Measurements from ENCODE around the gene BLACAT1.
A peak's percentile ranks its signal among the peaks of the same experiment; 100 is the strongest.
"Not testable (repeated sequence)": the region's sequence is repeated elsewhere in the genome, so short reads cannot be mapped to it uniquely, and the experiment has no call there.

BLACAT1 gene

DNA sequence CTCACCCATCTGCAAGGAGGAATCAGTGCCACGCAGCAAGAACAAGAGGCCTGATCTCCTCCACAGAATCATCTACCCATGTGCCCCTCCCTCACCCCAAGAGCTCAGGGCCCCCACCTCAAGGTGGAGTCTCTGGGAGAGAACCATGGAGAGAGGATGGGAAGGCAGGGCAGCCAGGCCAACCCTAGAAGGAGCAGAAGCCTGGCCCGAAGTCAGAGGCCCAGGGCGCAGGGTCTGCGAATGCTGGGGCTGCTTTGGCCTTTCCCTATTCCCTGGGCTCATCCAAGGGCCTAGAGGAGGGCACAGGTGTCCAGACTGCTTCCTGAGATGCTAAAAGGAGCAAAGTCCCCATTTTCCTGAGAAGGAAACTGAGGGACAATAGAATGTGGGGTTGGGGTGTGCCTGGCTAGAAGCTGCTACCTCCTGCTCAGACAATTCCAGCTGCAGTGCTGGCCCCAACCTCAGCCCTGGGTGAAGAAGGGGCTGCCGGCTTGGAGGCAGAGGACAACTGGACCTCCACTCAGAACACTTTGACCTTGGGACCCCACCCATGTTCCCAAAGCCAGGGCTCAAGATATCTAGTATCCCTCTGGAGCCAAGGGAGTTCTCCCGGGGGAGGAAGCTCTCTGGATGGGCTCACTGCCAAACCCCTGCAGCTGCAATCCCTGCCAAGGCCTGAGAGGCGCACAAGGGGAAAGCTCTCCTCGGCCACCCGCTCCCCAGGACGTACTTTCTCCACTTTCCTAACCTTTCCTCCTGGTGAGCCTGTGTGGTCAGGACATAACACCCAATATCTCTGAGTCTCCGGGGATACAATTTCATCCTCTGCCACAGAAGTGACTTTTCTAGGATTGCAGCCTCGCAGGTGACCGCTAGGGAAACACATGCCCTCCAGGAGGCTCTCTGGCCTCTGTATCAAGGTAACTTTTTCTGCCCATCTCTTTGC lies 17.4 kb downstream of the BLACAT1 start:
- DNase-seq: no peak

DNA sequence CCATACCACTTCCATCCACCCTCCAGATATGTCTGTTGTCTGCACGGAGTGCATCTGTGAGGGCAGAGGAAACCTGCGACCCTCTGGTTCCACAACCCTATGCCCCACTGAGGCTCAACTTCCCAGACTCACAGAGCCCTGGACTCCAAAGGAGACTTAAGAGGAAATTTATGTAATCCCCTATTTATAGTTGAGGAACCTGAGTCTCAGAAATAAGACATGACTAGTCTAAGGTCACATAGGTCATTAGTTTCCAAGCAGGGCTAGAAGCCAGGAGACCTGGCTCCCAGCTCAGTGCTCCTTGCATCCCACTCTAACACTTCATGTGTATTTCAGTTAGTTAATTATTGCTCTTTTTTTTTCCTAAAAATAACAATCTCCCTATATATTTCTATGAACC lies 18.3 kb downstream of the BLACAT1 start:
- no peak for DNase-seq

DNA sequence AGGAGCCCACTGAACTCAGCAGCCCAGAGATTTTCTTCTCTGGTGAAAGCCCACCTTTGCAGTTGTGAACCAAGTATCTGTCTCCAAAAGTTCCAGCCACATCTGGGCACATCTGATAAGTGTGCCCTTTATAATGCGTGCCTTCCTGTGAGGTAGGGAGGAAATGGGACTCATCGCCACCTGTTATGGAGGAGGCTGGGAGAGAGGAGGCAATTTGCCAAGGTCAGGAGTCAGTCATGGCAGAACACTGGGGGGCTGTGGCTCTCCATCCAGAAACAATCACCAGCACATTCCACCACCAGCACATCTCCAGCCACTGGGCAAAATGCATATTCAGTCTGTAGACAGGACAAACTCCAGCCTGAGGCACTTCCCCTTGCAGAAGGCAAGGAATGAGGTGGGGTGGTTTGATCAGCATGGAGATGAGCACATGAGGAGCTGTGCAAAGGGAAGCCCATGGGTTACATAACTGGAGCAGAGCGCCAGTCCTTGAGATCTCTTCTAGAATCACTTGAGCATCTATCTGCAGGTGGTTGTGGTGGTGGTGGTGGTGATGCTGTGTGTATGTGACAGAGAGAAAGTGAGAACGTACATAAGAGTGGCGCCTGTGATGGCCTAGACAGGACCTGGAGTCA lies 19.0 kb downstream of the BLACAT1 start:
- DNase-seq: no peak

DNA sequence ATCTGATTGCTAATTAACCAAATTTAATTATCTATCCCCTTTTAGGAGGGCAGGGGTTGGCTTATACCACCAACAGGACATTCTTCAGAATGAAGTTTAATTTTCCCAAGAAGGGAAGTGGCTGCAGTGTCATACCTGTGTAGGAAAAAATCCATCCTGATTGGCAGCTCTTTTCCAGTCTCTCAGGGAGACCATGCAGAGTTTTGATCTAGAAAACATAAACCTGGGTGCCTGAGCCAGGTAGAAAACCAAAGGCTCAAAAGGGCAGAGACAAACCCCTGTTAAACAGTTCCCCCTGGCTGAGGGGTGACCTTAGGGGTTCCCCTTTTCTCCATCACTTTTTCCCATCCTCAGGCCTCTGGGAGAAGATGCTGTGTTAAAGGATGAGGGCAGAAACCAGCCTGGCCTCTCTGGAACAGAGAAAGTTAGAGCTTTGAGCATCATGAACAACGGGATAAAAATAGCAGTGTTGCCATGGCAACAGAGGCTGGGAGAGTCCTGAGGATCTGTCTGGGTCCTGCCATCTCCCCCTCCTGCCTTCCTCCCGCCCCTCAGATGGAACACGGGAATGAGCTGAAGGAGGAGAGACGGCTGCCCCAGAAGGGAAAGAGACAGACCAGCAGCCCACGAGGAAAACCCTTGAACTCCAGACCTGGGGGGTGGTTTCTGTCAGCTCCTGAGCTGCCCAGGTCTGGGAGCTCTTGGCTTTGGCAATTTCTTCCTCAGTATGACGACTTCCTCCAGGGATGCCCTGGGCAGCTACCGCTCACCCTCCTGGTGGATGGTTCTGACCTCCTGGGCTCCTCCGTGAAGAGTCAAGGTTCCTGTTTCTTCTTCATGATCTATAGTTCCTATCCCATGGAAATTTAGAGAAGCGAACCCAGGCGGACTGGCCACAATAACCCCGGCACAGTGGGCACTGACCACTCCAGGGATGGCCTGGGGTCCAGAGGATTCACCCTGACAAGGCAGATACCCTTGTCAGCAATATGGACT lies 20.0 kb downstream of the BLACAT1 start:
- no peak for DNase-seq

DNA sequence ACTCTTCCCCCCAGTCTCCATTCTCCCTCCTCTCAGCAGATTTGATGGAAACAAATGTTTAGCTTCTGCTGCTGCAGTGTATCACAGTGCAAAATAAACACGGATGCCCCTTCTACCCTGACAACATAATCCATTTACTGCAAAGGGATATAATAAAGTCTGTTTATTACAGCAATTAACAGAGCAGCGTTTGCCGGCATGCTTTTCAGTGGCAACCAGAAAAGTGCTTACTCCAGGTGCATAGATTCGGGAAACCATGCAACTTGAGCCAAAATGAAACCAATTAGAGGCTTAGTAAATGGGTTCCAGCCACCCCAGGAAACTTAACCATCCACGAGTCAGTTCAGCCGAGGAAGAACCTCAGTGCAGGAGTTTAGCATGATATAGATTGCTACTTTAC lies 21.1 kb downstream of the BLACAT1 start:
- no peak for DNase-seq

DNA sequence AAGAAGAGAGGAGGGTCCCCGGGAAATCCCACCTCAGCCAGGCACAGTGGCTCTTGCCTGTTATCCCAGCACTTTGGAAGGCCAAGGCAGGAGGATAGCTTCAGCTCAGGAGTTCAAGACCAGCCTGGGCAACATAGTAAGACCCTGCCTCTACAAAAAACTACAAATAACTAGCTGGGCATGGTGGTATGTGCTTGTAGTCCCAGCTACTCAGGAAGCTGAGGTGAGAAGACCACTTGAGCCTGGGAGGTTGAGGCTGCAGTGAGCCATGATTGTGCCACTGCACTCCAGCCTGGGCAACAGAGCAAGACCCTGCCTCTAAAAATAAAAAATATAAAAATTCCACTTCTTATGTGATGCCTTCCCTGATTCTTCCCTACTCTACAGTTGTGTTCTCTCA lies 23.2 kb downstream of the BLACAT1 start:
- not testable (repeated sequence) for DNase-seq

DNA sequence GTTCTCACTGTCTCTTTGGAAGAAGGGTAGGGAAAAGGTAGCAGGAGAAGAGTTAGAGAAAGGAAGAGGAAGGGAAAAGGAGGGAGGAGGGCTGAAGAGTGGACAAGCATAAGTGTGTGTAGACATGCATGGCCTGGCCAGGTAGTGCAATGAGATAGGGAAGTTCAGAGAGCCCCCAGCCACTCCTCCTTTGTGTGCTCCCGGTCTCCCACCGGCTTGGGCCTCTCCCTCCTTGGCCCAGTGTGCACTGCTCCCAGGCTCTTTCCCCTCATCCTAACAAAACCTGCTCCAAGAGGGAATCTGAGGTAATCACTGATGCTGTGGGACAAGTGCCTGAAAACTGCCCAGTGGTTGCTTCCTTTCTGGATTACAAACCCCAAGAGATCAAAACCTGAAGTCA lies 23.7 kb downstream of the BLACAT1 start:
- DNase-seq: no peak

DNA sequence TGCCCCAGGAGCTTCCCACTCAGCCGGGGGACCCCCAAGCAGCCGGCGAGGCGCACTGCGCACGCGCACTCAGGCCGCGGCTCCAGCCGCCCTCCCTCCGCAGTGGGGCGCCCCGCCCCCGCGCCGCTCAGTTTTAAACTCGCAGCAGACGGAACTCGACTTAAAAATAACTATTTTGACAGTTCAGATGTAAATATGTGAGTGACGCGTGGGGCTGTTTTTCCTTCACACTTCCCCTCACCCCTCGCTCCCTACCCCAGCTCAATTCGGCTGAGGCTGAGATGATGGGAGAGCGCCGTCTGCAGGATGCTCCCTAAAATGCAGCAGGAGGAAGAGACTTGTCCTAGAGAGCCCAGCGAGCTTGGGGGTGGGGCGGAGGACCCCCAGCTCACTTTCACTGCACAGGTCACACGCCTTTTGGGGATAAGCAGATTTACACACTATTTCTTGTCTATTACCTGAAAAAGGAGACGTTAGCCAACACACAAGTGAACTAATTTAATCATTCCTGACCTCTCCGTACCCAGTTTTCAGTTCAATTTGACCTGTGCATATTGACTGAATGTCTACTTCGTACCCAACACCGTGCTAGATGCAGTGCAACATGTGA lies 25.0 kb downstream of the BLACAT1 start:
- peak; percentile 21 for DNase-seq

DNA sequence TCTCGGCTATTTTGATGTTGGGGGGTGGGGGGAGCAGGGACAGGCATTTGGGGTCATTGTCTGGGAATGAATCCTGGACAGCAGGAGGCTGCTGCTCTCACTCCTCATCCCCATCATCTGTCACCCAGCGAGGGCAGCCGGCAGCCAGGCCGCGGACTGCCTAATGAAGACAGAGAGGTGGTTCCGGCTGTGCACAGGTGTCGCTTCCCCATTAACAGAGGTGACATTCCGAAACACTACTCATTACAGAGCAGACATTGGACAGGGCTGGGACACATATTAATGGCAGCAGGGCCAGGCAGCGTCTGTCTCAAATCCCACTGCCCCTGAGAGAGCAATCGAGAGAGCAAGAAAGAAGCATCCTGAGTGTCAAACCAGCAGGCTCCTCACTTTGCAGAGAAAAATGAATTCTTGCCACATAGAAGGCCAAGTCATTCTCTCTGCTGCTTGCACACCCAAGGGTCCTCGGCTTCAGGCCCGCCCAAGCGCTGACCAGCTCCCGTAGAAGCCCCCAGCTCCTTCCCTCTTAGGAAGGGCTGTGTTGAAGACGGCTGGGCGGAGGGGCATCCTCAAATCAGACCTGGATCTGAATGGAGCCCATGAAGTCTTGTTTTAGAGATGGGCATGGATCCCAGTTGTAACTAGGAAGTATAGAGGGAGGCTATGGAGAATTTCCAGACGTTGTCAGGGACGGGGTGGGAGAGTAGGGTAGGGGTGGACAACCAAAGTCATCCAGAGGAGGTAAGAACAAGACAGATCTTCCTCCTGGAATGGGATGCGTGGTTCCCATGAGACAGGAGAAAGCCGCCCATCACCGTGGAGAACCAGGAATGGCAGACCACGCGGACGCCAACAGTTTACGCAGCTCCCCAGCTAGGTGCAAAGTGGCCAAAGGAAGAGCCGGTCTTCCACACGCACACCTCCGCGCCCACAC lies 25.8 kb downstream of the BLACAT1 start:
- no peak for DNase-seq

DNA sequence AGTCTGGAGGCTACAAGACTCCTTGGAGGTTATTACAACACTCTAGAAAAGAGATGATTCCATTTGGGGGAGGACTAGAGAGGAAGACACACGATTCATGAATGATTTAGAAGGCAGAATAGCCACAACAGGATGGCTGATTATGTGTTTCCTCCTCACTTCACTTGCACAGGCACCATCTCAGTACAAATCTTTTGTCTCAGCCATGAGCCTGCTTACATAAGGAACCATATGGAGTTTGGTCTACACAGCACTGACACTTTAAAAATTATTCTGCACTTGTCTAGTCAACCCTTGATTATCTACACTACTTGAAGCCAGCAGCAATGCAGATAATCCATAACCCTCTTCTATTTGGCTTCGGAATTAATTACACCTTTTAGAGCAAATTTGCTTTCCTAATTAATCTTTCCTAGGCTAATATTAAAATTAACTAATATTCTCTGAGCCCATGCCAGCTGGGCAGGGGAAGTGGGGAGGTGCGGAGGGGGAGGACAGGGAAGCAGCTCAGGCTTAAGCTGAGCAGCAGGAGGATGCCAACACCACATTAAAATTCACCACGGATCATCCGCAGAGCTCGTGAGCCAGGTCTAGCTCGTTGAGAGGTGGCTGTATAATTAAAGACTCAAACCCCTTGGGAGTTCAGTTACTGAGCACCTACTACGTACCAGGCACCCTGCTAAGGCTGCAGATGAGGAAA lies 30.8 kb downstream of the BLACAT1 start:
- no peak for DNase-seq

DNA sequence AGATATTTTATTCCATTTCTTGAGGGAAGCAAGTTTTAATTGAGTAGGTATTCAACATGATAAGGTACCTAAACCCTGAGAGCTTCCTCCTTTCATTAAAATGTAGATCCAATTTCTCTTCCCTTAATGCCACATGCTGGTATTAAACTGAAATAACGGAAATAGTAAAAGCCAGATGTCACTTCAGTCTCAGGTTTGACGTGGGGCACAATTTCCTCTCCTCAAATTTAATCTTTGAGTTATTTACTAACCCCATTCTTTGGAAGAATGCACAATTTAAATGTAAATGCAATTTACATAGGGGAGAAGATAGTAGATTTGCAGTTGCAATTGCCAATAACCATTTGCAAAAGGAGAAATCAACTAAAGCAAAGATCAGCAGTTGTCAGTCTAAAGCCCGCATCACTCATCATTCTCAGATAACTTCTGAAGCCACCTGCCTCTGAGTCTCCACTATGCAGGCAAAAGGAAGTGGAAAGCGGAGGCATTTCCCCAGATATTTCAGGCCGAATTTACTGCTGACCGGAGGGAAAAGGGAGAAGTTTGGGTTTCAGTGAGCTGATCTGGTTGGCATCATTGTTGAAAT lies 31.9 kb downstream of the BLACAT1 start:
- no peak for DNase-seq

DNA sequence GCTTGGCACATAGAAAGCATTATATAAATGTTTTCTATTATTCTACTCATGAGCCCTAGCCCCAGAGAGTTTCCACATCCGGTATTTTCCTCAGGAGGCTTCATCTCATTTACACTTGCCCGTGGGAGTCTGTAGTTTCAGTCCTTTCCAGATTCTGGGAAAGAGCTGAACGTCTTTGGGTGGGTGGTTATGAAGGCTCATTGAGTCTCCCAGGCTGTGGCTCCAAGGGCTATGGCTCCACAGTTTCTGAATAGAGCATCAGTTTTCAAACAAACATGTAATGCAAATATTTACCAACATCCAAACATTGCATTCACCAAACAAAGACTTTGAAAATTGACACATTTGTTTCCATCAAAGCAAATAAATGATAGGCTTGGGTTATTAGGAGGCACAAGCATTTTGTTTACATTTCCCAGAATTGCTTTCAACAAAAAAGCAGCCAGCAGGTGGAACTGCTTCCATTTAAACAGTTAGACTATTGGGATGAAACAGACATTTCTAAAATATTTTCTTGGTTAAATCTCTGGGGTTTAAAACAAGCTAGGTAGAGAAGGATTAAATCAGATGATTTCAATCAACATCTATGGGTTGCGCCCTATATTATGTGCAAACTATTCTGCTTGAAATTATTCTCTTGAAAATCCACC lies 32.7 kb downstream of the BLACAT1 start:
- DNase-seq: no peak

DNA sequence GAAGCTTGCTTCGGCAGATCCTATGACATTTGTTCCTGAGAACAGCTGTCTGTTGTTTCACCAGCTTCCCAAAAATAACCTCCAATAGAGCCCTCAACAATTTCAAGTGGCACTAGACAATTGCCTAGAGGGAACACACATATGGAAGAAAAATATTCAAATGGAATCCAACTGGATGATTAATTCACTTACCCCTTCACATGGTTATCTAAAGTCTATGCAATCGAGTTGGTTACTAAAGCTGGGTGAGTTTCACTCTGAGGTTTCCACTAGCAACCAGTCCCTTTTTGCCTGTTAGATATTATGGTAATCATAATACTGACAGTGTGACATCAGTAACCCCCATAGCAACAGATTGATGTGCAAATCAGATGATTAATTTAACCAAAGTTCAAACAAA lies 34.0 kb downstream of the BLACAT1 start, which contains the start of gene LEMD1:
Gene LEMD1, minus strand, starts transcription at position 259 of the 400 bp plus-strand sequence. CDS start 1,520 bp downstream, outside the sequence.
- DNase-seq: no peak

DNA sequence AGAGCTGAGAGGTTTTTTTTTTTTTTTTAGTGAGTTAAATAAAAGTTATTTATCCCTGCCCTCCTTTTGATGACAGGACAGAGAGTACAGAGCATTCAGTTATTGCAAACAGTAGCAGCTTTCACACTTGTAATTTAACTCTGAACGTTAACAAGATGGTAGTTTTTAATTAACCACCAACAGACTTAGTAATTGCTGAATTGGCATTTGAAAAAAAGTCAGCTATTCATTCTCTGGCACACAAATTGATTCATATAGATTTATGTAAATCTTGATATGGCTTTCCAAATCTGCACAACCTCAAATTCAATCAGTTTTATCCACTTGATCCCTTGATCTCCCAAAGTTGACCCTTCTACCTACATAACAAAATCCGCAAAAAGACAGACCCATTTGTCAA lies 34.9 kb downstream of the BLACAT1 start:
- no peak for DNase-seq

DNA sequence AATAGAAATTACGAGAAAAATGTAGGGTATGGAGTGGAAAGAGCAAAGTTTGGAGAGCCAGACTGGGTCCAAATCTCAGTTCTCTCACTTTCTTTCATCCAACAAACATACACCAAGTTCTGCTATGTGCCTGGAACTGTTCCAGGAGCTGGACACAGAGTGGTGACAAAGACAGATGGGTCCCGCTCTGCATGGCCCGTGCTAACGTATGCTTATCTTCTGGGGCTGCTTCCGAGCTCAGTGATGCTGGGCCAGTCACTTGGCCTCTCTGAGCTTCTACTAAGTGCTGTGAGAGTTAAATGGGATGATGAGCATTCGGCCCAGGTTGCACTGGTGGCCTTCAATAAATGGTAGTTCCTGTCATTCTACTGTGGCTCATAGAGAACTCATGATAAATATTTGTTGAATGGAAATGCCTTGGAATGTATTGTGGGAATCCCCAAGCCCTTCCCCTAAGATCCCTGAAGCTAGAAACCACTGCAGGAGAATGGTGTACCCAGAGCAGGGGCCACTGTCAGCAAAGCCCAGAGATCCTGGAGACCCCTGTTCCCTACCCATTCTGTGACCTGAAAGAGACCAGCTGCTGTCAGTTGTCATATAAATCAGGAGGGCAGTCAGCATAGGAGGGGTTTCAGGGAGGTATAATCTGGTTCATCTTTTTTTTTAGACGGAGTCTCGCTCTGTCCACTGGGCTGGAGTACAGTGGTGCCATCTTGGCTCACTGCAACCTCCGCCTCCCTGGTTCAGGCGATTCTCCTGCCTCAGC lies 37.8 kb downstream of the BLACAT1 start:
- DNase-seq: no peak

DNA sequence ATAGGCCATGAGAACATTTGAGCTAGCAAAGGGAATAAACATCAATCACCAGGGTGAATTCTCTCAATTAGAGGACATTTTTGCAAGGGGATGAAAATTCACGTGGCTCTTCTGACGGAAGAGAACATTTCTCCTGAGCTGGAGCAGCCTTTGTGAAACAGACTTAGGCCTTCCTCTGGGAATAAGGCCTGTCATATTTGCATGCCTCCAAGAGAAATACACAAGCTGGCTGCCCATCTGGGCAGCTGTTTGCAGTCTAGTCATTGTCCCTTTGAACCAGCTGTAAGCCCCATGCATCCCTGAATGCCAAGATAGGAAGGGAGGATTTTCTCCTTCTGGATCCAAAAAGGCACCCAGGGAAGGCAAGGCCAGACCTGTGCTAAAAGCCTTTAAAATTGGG lies 39.5 kb downstream of the BLACAT1 start:
- DNase-seq: no peak

DNA sequence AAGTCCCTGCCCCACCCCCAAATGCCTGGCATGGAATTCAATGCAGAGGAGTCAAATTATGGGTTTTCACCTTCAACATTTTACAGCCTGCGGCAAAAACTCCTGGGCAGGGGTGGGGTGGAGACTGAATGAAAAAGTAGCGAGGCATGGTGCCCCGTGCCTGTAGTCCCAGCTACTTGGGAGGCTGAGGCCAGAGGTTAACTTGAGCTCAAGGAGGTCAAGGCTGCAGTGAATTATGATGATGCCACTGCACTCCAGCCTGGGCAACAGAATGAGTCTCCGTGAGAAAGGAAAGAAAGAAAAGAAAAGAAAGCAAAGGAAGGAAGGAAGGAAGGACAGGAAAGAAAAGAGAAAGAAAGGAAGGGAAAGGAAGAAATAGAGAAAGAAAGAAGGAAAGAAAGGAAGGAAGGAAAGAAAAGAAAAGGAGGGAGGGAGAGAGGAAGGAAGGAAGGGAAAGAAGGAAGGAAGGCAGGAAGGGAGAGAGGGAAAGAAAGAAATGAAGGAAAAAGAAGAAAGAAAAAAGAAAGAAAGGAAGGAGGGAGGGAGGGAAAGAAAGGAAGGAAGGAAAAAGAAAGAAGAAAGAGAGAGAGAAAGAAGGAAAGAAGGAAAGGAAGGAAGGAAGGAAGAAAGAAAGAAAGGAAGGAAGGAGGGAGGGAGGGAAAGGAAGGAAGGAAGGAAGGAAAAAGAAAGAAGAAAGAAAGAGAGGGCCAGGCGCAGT lies 45.1 kb downstream of the BLACAT1 start:
- DNase-seq: no peak

DNA sequence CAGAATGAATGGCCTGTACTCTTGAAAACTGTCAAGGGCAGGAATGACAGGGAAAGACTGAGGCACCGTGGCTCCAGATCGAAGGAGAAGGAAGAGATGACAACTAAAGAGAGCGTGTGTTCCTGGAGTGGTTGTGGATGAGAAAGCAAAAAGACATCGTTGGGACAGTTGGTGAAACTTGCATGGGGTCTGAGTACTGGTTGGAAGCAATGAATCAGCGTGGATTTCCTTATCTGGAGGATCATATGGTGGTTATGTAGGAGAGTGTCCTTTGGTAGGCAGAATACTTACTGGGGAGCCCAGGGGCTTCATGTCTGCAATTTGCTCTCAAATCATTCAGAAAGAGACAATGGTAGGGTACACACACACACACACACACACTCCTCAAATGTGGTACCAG lies 47.9 kb downstream of the BLACAT1 start:
- no peak for DNase-seq

All from activated T-cell treated with anti-CD3 and anti-CD28 coated beads for 4 hours (primary cell).